GOT3 (cell line): ENCODE measurements around the gene C2CD2.
"Not testable (repeated sequence)": the region's sequence is repeated elsewhere in the genome, so short reads cannot be mapped to it uniquely, and the experiment has no call there.

Source experiments
- DNase-seq: peaks from one replicate; lab custom pipeline; 2025; ENCODE audit warnings: mixed read lengths; lab: John Stamatoyannopoulos, UW

C2CD2 gene

GRCh38 chr21:41958886-41959563 is 5.2 kb upstream of the C2CD2 start:
- DNase-seq: peak; percentile 53

DNA sequence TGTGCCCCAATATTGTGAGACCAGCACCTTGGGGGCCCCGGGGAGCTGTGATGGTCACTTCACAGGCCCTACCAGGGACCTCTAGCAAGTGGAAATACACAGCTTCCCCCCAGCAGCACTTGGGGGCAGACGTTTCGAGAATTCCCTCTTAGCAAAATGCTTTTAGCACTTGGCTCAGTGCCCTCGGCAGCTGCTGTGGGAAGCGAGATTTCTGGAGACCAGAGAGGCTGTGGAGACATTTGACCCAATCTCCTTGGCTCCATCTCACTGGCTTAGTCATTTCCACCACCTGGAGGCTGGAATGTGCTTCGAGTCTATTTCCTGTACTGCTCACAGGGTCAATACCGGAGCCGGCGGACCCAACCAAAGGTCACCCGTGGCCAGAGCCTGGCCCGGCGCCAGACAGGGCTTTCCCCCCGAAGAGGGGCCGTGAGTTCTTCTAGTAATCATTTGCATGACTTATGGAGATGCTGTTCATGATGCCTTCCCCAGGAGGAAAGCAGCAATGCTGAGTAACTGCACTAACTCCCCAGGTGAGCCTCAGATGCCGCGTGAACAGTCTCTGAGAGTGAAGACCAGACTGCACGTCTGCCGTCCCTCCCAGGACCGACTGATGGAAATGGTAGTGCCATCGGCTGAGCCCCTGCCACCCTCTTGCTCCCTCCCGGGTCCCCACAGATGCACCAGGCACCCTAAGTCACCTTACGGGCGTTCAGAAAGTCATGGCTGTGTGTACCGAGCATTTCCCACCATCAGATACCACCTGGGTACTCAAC is 4.4 kb upstream of the C2CD2 start:
- DNase-seq: no peak

DNA sequence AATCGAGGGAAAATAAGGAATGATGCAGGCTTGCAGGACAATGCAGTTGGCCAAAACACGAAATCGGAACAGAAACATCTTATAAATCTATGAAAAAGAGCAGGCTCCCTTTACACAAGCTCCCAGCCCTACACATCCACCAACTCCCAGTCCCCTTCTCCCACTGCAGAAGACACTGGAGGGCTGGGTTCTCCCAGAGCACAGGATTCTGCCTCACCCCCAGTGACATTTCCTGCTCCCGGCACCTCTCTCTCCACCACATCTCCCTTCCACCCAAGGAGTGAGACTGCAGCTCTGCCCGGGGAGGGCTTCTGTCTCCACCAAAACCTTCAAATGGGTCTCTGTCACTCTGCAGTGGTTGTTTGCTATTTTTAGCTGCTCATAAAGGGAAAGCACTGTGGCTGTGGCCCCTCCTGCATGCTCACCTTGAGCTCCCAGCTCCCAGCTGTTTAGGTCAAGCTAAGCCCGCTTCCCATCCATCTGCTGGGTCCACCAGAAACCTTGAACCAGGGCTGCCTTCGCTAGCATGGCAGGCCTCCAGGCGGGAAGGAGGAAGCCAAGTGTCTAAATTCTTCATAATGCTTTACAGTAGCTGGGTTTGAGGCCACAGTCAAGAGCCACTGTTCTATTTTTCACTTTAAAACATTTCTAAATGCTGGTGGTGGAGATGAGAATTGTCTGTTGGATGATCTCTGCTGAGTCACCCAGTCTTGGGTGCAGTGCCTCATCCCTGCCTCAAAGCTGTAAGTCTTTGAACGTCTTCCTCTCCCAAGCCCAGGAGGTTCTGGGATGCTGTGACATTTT is 3.3 kb upstream of the C2CD2 start:
- no peak for DNase-seq

DNA sequence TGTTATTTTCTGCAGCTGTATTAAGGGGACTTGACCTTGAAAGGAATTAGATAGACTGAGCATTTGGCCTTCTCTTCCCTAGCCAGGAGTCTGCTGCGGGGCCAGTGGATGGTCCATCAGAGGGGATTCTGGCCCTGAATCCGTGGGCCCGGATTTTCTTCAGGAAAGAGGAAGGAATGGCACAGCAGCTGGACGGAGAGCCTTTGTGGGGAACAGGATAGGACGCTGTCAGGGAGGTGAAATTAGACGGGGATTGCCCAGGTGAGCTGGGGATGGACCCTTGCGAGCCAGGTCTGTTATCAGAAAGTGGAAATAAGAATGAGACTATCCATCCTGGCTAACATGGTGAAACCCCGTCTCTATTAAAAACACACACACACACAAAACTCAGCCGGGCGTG is 1.7 kb upstream of the C2CD2 start:
- no peak for DNase-seq

GRCh38 chr21:41954654-41955499 is 1.1 kb upstream of the C2CD2 start:
- no peak for DNase-seq

DNA sequence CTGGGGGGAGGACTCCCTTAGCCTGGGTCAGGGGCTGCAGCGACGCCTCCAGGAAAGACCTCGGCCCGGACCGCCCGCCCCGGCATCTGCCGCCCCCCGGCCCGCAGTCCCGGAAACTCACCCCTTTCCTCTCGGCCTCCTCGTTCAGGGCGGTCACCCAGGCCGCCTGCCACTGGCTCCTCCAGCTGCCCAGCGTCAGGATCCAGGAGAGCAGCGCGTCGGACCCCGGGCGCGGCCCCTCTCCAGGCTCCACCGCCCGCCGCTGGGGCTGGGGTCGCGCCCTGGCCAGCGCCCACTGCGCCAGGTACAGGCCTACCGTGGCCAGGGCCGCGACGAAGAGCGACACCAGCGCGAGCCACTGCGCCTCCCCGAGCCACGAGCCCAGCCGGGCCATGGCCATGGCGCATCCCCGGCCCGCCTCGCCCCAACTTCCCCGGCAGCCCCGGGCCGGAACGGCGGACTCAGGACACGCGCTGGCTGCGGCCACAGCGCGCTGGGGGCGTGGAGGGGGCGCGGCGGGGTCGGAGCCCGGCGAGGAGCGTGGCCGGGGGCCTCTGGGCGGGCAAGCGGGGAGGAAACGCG is 478 bp downstream of the C2CD2 start:
- no peak for DNase-seq

GRCh38 chr21:41952568-41953248 is 1.1 kb downstream of the C2CD2 start:
- DNase-seq: no peak

GRCh38 chr21:41951876-41952567 is 1.8 kb downstream of the C2CD2 start:
- no peak for DNase-seq

DNA sequence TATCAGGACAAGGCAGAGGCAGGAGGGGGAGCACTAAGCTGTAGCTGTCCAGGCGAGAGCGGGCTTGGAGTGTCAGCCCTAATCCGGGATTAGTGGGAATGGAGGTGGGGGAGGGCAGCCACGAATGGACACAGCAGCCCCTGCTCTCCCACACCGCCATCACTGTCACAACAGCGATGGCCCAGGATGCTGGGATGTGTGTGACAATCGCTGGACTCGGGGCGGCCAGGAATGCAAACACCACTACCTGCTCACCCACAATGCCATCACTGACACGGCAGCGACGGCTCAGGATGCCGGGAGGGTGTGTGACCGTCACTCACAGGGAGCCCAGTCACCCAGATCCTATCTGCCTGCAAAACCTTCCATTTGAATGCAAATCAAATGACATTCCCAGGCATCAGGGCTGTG is 2.9 kb downstream of the C2CD2 start:
- DNase-seq: no peak

DNA sequence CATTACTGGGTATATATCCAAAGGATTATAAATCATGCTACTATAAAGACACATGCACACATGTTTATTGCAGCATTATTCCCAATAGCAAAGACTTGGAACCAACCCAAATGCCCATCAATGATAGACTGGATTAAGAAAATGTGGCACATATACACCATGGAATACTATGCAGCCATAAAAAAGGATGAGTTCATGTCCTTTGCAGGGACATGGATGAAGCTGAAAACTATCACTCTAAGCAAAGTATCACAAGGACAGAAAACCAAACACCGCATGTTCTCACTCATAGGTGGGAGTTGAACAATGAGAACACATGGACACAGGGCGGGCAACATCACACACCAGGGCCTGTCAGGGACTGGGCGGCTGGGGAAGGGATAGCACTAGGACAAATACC is 4.2 kb downstream of the C2CD2 start:
- not testable (repeated sequence) for DNase-seq

GRCh38 chr21:41948901-41949300 is 4.9 kb downstream of the C2CD2 start:
- no peak for DNase-seq

DNA sequence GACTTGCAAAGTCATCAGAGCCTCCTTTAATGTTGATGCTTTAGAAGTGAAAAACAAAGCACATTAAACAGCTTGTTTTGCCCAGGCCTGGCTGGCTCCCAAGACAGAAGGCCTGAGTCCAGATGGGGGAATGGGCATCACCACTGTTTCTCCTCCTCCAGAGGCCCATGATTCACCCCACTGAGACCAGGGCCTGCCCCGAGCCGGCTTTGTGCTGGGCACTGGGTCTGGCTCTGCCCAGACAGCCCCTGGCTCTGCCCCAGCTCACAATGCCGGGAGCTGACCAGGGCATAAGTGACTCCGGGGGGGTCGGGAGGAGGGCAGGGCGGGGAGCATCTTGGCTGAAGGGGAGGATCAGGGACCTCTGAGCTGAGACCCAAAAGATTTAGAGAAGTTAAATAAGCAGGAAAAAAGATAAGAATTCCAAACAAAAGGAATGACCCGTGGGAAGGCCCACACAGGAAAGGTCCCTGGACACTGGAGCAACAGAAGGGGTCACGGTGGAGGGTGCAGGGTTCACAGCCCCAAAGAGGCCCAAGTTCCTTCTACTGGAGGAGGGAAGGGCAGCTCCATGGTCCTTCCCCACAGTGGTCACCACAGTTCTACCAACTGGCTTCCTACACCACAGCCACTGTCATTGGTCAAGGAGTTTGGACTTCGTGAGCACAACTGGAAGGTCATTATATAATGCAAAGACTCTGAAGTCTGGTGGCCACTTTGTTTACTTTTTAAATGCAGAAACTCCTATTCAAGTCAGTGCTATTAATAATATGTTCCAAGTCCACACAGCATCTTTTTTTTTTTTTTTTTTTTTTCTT is 5.5 kb downstream of the C2CD2 start:
- peak; percentile 38 for DNase-seq

- DNase-seq: no peak
Observed at GRCh38 chr21:41945982-41946381, 7.8 kb downstream of the C2CD2 start.

DNA sequence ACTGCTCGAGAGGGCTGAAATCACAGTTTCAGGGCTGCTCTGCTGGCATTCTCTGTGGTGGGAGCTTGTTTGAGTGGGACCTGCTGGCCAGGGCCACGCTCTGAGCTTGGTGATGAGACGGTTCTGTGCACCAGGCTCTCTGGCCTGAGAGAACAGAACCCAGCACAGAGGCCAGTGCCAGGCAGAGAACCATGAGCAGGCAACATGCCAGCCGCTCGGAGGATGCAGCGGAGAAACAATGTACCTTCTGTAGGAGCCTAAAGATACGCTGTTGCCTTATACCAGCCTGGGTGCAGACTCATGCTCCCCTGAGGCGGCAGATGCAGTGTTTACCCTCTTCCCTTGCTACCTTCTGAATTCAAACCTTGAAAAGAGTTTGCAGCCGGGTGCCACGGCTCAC is 10.0 kb downstream of the C2CD2 start:
- no peak for DNase-seq

DNA sequence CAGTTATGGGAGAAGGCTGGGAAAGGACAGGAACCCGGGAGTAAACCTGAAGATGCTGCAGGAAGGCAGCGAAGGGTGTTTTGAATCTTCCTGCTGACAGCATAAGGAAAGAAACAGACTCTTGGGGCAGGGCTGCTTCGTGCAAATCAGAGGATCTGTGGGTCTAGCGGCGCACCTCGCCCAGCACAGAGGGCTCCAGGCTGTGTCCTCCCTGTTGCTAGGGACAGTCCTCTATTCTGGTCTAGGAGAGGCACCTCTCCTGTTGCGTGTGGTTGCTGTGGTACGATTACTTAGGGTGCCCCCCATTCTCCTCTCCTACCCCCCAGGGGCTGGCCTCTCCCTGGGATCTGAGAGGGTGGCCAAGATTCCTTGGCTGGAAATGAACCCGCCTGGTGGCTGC is 11.4 kb downstream of the C2CD2 start:
- no peak for DNase-seq

- DNase-seq: no peak
Observed at GRCh38 chr21:41941941-41942340, 11.9 kb downstream of the C2CD2 start.

GRCh38 chr21:41940431-41940830 is 13.4 kb downstream of the C2CD2 start:
- no peak for DNase-seq

GRCh38 chr21:41939391-41939790 is 14.4 kb downstream of the C2CD2 start:
- DNase-seq: no peak

GRCh38 chr21:41933313-41934079 is 20.3 kb downstream of the C2CD2 start:
- DNase-seq: no peak
